NCI-H748 (cell line): ENCODE results near the gene SLC9A5.
A peak's percentile ranks its signal among the peaks of the same experiment; 100 is the strongest.

Experiments
- DNase-seq: peaks from one replicate; lab custom pipeline; 2025; ENCODE audit not compliant: unreplicated experiment; lab: John Stamatoyannopoulos, UW

Gene SLC9A5

DNA sequence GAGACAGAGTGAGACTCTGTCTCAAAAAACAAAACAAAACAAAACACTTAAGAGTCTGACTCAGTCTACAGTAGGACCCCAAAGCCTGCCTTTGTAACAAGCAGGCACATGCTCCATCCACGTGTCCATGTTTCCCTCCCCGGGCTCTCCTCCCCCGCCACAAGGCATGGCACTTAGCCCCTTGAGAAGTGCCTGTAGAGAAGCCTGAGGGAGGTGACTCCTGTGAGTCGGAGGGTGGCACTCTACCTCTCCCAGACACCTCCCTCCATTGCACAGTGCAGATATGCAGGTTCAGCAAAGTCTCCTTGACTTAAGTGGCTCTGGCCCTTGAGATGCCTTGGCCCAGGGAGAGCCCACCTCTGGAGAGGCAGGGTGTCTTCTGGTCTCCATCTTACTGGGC is 8.3 kb upstream of the SLC9A5 start:
- no peak for DNase-seq

DNA sequence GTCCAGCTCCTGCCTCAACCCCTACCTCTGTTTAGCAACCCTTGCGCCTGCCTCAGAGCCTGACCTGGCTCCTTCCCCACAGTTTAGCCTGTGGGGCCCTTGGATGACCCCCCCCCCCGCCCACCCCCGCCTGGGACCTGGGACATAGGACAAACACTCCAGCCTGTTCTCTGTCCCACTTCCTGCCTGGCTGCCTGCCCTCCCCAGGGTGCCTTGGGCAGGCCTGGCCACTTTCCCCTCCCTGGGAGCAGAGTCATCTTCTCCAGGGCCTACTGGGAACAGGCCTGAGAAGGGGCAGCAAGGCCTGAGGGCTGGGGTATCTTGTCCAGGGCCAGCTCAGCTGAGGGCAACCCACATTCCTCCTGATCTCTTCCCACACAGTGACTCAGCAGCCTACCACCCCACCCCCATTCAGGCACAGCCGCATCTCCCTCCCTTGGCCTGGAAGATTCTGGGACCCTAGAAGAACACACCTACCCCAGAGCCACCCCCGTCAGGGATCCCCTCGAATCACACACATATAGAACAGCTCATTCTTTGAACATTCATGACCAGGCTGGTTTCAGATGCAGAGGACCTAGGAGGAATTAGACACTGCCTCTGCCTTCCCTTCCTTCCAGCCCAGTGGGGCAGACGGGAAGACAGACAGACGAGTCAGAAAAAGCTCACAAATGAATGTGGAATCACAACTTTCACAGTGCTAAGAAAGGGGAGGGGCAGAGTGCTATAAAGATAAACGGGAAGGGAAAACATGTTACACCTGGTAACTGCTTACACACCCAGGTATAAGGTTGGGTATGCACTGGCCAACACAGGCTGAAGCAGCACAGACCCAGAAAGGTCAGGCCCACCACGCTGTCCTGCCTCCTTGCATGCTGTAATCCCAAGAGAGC is 7.5 kb upstream of the SLC9A5 start:
- DNase-seq: no peak

DNA sequence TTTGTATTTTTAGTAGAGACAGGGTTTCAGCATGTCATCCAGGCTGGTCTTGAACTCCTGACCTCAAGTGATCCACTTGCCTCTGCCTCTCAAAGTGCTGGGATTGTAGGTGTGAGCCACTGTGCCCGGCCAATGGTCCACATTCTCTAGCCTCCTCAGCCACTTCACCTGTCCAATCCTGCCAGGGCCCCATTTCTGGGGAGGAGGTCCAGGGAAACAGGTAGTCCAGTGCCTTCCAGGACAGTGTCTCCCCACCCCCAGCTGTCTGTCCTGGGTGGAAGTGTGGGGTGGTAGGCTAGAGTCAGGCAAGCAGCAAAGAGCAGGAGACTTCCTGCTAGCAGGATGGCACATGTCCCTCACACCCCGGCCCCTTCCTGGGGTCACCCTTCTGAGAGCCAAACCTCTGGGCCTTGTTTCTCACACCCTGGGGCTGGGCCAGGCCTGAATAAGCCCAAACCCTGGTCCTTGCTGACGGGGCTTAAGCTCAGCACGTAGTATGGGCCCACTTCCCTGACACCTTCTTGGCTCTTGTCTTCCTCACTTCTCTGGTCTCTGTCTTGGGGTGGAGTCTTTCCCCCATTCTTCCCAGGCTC is 6.5 kb upstream of the SLC9A5 start:
- DNase-seq: no peak

- DNase-seq: no peak
Observed at GRCh38 chr16:67243481-67243880, 5.3 kb upstream of the SLC9A5 start.

DNA sequence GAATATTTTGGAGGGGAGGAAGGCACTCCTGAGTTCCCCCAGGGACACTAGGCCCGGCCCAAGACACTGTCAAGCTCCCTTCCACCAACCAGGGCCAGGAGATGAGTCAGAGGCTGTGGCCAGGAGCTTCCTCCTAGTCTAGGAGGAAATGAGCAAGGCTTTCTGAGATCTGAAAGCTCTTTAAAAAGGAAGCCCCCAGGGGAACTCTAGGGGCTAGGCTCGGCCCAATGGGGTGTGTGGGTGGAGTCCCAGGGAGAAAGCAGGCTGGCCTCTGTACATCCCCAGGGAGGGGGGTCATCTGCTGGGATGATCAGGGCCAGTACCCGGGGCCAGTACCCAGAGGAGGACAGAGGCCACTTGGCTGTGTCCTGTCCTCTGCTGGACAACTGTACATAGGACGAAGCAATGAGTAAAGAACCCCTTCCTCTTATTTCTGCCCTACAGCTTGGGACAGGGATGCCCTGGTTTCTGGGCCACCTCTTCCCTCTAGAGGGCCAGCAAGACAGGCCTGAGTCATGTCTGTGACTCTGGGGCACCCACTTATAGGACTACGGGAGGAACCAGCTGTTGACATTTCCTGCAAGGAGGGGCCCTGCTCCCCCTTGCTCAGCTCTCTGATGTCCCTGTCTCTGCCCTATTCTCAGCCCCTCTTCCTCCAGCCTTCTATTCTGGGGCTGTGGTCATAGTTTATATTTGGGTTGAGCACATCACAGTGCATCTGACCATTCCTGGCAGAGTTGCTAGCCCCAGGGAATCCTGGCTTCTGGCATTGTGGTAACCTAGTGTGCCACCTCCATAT is 4.2 kb upstream of the SLC9A5 start:
- DNase-seq: no peak

DNA sequence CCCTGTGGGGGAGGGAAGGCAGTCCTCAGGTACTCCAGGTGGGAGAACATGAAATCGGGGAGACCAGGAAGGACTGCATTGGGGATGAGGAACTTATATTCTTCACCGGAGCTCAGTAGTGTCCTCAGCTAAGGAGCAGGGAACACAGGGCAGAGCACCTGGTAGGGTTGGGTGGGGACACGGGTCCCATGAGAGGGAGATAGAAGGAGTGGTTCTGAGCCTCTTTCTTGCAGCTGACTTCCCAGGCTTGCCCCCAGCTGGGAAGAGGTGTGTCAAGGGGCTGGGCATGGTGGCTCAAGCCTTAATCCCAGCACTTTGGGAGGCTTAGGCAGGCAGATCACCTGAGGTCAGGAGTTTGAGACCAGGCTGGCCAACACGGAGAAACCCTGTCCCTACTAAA is 3.6 kb upstream of the SLC9A5 start:
- no peak for DNase-seq

DNA sequence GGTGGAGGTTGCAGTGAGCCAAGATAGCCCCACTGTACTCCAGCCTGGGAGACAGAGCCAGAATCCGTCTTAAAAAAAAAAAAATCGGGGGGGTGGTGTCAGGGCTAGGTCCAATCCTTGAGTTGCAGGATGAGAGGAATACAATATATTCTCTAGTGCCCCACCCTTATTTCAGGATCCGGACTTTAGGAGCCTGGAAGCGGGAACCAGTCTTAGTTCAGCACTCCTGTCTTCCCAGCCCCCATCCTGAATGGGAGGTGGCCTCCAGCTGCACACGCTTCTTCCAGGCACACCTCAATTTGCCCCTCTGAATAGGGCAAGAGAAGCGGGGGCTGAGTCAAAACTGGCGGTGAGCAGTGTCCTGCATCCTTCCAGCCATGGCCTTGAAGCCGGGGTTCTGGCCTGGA is 3.1 kb upstream of the SLC9A5 start:
- no peak for DNase-seq

- peak; percentile 71 for DNase-seq
Observed at GRCh38 chr16:67246081-67246755, 2.6 kb upstream of the SLC9A5 start.

DNA sequence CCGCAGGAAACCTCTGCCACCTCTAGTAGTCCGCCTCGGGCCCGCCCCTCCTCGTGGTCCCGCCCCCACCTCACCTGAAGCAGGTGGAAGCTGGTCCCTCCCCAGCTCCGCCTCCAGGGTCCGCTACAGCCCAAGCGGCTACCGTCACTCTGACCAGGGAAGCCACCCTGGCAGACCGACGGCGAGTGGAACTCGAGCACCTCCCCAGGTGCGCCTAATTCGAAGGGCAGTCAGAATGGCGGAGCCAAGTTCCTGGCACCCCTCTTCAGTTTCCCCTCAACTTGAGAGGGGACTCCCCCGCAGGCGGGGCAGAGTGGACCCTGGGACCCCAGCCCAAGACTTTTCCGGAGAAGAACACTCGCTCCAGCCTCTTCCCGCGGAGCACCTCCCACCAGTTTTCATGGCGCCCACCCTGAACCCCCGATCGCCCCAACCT is 2.0 kb upstream of the SLC9A5 start:
- DNase-seq: peak; percentile 88

DNA sequence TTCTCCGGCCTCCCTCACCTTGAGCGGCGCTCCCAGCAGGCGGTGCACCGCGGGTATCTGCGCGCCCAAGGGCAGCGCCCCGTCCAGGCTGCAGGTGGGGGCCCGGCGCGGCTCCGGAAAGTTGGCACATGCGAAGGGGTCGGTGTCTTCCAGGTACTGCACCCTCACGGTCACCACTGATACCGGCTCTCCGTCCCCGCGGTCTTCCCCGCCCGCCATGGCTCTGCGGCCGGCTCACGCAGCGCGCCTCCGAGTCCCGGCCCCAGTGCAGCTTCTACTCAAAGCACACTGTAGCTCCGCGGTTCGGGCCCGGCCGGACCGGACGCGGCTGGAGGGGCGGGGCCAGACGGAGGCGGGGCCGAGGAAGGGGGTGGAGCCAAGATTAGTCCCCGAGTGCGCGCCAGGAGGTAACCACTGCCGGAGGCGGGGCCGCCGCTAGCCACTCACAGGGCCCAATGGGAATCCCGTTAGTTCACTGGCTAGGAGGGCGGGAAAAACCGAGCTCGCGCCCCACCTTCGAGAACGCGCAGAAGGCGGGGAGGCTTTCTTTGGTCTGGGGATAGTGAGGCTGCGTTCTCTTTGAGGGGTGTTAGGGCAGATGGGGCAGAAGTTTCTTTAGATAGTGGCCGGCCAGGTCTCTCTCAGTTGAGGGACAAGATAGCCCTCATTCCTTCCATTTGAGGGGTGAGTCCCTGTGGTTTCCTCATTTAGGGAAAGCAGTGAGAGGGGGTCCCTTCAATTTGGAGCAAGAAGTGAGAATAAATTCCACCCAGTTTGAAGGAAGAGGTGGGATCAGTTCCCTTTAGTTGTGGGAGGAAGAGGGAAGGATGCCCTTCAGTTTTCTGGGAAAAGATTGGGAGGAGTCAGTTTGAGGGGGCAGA is 1.3 kb upstream of the SLC9A5 start, which contains the start of gene FHOD1:
Gene FHOD1, minus strand, starts transcription at position 290 of the 881 bp plus-strand sequence. Its CDS starts 71 bp downstream, at position 219.
- peak; percentile 89 for DNase-seq

DNA sequence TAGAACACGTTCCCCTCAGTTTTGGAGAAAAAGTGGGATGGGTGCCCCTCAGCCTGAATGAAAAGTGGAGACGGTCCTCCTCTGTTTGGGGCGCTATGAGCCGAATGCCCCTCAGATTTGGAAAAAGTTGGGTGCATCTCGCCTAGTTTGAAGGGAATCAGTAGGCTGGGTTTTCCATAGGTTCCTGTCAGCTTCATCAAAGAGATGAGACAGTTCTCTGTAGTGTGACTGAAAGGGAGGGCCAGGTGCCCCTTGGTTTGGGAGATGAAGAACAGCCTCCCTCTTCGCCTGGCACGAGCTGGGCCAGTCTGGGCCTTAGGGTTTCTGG is 742 bp upstream of the SLC9A5 start:
- no peak for DNase-seq

- DNase-seq: no peak
Observed at GRCh38 chr16:67249178-67250044, 632 bp downstream of the SLC9A5 start.

GRCh38 chr16:67250045-67250327 is 1.2 kb downstream of the SLC9A5 start:
- DNase-seq: no peak

GRCh38 chr16:67252609-67253497 is 4.1 kb downstream of the SLC9A5 start:
- DNase-seq: no peak

- DNase-seq: no peak
Observed at GRCh38 chr16:67254801-67255552, 6.2 kb downstream of the SLC9A5 start.

DNA sequence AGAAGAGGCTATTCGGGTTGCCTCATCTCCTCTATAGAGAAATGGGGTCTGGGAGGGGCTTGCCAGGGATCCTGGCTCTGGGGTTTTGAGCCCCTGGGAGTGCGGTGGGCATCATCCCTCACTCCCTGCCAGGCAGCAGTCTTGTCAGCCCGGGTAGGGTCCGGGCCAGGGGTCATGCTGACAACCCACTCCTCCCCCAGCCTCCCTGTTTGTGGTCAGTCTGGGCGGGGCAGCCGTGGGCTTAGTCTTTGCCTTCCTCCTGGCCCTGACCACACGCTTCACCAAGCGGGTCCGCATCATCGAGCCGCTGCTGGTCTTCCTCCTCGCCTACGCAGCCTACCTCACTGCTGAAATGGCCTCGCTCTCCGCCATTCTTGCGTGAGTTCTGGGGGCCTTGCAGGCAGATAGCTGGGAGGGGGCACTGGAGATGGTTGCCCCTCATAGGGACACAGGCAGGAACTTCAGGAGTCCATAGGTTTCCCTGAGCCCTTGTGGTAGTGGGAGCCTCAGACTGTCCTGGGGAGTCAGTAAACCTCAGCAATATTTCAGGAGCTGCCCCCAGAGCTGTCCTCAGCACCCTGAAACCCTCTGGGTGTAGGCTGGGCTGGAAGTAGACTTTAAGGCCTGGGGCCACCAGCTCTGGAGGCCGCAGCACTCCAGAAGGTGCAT is 6.9 kb downstream of the SLC9A5 start:
- no peak for DNase-seq

- no peak for DNase-seq
Observed at GRCh38 chr16:67256701-67257230, 8.0 kb downstream of the SLC9A5 start.
